ENCODE results near the gene SH3BP1. TPM values are rescaled to one million over a fixed set of nuclear protein-coding genes. Genes with fewer than 3 reads are reported as not detected.

The SH3BP1 gene
- total and polyA plus RNA-seq, 9 of the 15 experiments (the other 6 are each of a cell fraction or from before 2014, with no cell fraction given), result 0.10 to 36.2 (median 10.4) TPM

- TF ChIP-seq HDAC1 (IDR thresholded peaks at IDR 0.05) (peak in 1 of 2 experiments; percentile 95; a peak in 2 of 4 replicates), MBD2 (IDR thresholded peaks at IDR 0.05; ENCODE audit: borderline replicate concordance, low read depth) (peak; percentile 56; the same call in 1 of the 2 replicates), BHLHE40 (IDR thresholded peaks at IDR 0.05; ENCODE audit: low read length) (no peak), ZKSCAN8 (CRISPR knock-in tag; IDR thresholded peaks at IDR 0.05) (peak; percentile 81), RB1 (IDR thresholded peaks at IDR 0.05; ENCODE audit: low read depth) (0 out of 2 replicates have a peak, but pooled peaks have one; percentile 42), ZBTB7A (IDR thresholded peaks at IDR 0.05; ENCODE audit: borderline replicate concordance, control insufficient read depth, low read depth, low read length) (peak; percentile 62; the same call in 1 of the 2 replicates), SIX5 (IDR thresholded peaks at IDR 0.05; ENCODE audit: borderline replicate concordance in 1 of 2, insufficient read depth in 1 of 2, low read depth in 1 of 2, low read length in 2 of 2) (peak; percentile 34 to 51; a peak in 2 of 4 replicates), ZNF239 (CRISPR knock-in tag; IDR thresholded peaks at IDR 0.05) (no peak), NONO (IDR thresholded peaks at IDR 0.05; ENCODE audit: low read depth in 2 of 2, low read length in 1 of 2) (no peak), HLTF (IDR thresholded peaks at IDR 0.05) (0 out of 2 replicates have a peak, but pooled peaks have one; percentile 53), POLR2A (conservative IDR thresholded peaks at IDR 0.05) (peak; percentile 81), HDAC8 (tag; IDR thresholded peaks at IDR 0.05) (no peak), JUND (IDR thresholded peaks at IDR 0.05; ENCODE audit: borderline replicate concordance, low read depth, low read length) (peak; percentile 63), JUND (tag; IDR thresholded peaks at IDR 0.05; ENCODE audit: borderline replicate concordance, low read depth, low read length) (no peak; the same call in 2 of the 3 replicates), BCLAF1 (IDR thresholded peaks at IDR 0.05; ENCODE audit: borderline replicate concordance in 1 of 2, control insufficient read depth in 1 of 2, low read depth in 2 of 2, low read length in 1 of 2) (0 out of 4 replicates have a peak, but pooled peaks of 1 of the 2 experiments have one; percentile 34), E2F8 (IDR thresholded peaks at IDR 0.05; ENCODE audit: low read depth, partially characterized antibody) (peak; percentile 92)
Measured at GRCh38 chr22:37686002-37686982, 46.8 kb downstream of the SH3BP1 start, which contains the start of gene NOL12 (continued).
